GM12874 (cell line): ENCODE data around the gene VPS52.

Experiments
- CTCF ChIP-seq: IDR thresholded peaks from 2 replicates; pipeline ENCODE4 v1.5.1; 2011; ENCODE audit warnings: low read depth, mild to moderate bottlenecking, control low read depth, low read length, moderate library complexity; ENCODE audit not compliant: insufficient read depth

VPS52 gene

DNA sequence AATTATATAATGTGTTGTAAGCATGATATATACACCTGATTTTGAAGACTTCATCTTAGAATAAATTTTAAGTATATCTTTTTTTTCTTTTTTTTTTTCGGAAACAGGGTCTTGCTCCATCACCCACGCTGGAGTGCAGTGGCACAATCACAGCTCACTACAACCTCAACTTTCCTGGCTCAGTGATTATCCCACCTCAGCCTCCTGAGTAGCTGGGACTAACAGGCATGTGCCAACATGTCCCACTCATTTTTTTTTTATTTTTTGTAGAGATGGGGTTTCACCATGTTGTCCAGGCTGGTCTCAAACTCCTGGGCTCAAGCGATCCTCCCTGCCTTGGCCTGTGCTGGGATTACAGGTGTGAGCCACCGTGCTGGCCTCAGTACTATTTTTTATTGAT is 17.1 kb downstream of the VPS52 start:
- TF ChIP-seq CTCF = no peak

- no peak for TF ChIP-seq CTCF
Observed at GRCh38 chr6:33252759-33253158, 18.9 kb downstream of the VPS52 start.

DNA sequence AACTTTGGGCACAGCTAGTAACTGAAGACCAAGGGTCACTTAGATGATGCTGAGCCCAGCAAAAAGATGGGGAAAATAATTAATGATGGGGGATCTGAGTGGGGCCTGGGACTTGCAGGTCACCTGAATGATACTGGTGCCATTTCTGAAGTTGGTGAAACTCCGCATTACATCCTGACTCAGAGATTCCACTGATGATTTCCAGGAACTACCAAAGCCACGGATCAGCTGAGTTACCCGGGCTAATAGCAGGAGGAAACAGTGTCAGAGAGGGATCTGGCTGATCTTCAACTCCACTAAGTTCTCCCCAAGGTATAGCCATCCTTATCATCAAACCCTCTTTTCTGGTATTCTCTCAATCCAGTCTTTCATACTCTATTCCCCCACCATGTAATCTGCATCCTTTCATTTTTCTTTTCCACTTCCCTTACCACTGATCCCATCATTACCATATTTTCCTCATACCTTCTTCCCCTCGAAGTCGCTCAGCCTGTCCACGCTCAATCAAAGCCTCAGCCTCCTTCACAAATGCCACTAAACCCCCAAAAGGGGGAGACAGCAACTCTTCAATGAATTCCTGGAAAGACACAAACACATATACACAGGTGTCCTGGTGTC is 20.2 kb downstream of the VPS52 start:
- TF ChIP-seq CTCF = no peak

DNA sequence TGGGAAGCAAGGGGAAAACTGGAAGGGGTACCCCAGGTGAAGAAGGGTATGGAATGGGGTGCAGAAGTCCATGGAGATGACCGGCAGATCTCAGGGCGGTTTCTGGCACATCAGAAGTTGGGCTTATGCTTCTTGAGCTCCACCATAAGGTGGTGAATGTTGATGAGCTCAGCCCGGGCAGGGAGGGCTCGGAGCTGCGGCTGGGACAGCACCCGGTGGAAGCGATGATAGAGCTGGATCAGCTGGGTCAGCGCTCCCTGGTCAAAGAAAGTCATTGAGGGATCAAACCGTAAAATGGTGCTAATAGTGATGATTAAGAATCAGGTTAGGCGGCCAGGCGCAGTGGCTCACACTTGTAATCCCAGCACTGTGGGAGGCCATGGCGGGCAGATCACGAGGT is 20.9 kb downstream of the VPS52 start:
- no peak for TF ChIP-seq CTCF

DNA sequence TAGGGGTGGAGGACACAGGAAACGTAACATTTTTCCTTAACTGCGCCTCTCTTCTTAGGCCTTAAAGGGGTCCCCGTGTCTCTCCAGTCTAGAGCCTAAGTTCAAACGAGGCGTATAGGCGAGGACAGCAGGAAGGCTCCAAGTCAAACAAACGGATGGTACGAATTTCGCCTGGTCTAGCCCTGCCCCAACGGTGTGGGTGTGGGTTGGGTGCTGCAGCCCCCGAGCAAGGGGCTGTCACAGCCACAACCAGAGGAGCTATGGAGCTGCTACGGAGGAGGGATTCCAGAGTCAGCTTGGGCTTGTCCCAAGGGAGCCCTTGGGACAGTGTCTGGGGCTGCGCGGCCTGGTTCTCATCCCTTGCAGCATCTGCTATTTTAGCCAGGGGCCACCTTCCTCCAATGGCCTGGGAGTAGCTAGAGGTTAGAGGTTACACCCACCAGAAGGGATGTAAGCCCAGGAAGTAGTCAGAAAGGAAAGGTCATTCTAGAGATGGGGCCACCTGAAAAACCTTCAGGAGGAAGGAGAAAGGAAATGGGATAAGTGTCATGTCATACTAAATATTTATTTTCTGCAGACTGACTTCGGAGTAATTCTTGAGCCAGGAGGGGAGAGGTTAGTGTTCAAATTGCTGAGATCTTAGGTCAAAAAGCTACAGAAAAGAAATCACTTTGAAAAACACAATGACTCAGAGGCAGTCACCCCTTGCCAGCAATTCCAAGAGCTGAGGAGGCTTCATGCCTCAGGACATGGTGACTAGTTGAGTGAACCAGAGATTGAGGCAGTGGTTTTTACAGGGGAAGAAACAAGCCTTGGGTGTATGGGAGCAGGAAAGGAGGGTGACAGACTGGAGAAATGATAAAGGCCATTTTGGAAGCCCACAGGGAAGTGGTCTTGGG is 21.7 kb downstream of the VPS52 start:
- TF ChIP-seq CTCF = no peak

DNA sequence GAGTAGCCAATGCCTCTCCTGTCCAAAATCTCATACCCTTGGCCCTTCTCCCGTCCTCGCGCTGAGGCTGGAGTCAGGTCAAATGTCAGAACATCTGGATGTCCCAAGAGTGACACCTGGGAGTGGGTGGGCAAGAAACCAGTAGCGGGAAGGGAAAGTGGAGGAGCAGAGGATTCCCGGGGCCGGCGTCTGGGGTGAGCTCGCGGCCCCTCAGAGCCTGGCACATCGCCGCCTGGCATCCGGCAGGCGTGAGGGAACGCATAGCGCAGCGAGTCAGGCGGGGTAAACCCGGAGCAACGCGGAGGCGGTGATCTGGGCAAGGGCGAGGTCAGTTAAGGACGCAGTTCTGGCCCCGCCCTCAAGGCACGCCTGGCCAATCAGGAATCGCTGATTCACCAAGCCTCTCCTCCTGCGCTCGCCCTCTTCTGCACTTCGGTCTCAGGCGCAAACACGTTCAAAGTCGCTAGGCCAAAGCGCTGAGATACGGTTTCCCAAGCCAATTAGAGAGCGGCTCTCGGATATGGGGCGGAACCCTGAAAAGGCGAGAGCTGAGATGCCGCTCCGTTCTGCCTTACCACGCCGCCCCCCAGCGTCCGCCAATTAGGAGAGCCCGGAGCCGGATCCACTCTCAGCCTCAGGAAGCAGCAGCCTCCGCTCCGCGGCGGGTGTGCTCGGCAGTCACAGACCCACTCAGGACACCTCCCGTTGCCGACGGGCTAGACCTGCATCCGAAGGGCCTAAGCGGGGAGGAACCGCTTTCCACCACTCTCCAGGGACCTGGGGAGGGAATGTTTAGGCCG is 22.5 kb downstream of the VPS52 start:
- TF ChIP-seq CTCF = no peak

GRCh38 chr6:33248643-33248931 is 23.1 kb downstream of the VPS52 start:
- no peak for TF ChIP-seq CTCF
